Measurements from ENCODE around the gene MCOLN1.
"Not testable (repeated sequence)": the region's sequence is repeated elsewhere in the genome, so short reads cannot be mapped to it uniquely, and the experiment has no call there.

The MCOLN1 gene

GRCh38 chr19:7562646-7563393 is 40.4 kb downstream of the MCOLN1 start:
- DNase-seq (ENCODE audit: extremely low read depth in 1 of 2, low read depth in 1 of 2) = no peak

- no peak for DNase-seq (ENCODE audit: extremely low read depth in 1 of 2, low read depth in 1 of 2)
These were observed 42.4 kb downstream of the MCOLN1 start for GRCh38 chr19:7564866-7565265.

DNA sequence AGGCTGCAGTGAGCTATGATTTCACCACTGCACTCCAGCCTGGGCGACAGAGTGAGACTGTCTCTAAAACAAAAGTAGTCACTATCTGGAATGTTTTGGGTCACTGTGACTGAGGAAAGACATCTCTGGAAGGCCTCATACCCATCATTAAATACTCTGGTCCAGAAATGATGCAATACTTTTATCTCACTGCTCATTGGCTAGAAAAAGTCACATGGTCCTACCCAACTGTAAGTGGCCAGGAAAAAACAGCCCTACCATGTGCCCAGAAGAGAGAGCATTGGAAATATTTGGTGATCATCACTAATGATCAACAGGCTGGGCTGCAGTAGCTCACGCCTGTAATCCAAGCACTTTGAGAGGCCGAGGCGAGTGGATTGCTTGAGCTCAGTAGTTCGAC is 42.9 kb downstream of the MCOLN1 start:
- no peak for DNase-seq (ENCODE audit: extremely low read depth in 1 of 2, low read depth in 1 of 2)

DNA sequence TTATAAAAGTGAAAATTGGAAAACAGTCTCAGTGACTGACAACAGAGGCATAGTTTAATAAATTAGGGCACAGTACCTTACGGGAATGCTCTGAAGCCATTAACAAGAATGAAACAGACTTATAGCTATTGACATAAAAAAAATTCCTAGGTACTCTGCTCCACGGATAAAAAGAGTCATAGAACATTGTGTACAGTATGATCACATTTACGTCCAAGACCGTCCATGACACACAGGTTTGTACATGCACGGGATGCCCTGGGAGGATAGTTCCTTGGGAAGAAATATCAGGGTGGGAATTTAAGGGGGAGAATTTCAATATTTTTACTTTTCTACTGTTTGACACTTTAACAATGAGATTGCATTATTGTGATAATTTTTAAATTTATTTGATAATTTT is 48.3 kb downstream of the MCOLN1 start:
- no peak for DNase-seq (ENCODE audit: extremely low read depth in 1 of 2, low read depth in 1 of 2)

DNA sequence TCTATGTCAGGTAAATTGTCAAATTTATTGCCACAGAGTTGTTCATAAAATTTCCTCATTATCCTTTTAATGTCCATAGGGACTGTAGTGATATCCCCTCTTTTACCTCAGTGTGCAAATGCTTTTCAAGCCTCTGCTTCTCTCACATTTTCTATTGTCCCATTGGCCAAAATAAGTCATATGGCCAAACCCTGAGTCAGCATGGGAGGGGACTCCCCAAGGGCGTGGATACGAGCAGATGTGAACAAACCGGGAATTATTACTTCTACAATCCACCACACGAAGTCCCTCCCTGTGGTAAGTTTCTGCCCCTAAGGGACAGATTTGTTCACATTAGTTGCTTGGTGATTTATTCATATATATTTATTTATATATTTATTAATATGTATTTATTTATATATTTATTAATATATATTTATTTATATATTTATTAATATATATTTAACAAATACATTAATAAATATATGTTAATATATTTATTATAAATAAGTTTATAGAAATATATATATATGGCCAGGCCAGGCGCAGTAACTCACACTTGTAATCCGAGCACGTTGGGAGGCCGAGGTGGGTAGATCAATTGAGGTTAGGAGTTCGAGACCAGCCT is 53.1 kb downstream of the MCOLN1 start:
- no peak for DNase-seq (ENCODE audit: extremely low read depth in 1 of 2, low read depth in 1 of 2)

DNA sequence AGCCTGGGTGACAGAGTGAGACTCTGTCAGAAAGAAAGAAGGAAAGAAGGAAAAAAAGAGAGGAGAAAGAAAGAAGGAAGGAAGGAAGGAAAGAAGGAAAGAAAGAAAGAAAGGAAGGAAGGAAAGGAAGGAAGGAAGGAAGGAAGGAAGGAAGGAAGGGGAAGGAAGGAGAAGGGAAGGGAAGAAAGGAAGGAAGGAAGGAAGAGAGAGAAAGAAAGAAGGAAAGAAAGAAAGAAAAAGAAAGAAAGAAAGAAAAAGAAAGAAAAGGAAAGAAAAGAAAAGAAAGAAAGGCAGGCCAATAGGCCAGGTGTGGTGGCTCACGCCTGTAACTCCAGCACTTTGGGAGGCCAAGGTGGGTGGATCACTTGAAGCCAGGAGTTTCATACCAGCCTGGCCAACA is 55.0 kb downstream of the MCOLN1 start:
- not testable (repeated sequence) for DNase-seq (ENCODE audit: extremely low read depth in 1 of 2, low read depth in 1 of 2)

GRCh38 chr19:7578127-7578526 is 55.7 kb downstream of the MCOLN1 start:
- DNase-seq (ENCODE audit: extremely low read depth in 1 of 2, low read depth in 1 of 2) = no peak

- DNase-seq (ENCODE audit: extremely low read depth in 1 of 2, low read depth in 1 of 2) = no peak
These were observed 56.8 kb downstream of the MCOLN1 start for GRCh38 chr19:7579182-7579581.

- no peak for DNase-seq (ENCODE audit: extremely low read depth in 1 of 2, low read depth in 1 of 2)
These were observed 60.0 kb downstream of the MCOLN1 start for GRCh38 chr19:7582446-7582845.

All from stimulated activated CD8-positive, alpha-beta memory T cell treated with anti-CD3 and anti-CD28 coated beads, Interleukin-7, amount 100 ng/mL, for 48 hours (primary cell).